ENCODE measurements around the gene C3AR1. TPM values are rescaled to one million over a fixed set of nuclear protein-coding genes. Genes with fewer than 3 reads are reported as not detected.

Gene C3AR1
- total RNA-seq, 1 experiment from 2014 or later = not detected

GRCh38 chr12:8038659-8039114, 27.5 kb downstream of the C3AR1 start:
- H3K4me3 Mint-ChIP-seq (ENCODE audit: unreplicated experiment) = peak overlapping the region; percentile 54
- H3K27me3 Mint-ChIP-seq (ENCODE audit: insufficient read depth, unreplicated experiment) = no peaks in the 10 kb centered on the region
- CTCF ChIA-PET = interaction anchor here (0.6 to 2.3 kb wide), 6 partner anchors 35 to 898 kb away, joined by 3 to 17 read pairs (median 4); partner anchors contain the start of gene CLEC4D
- H3K9me3 Mint-ChIP-seq (ENCODE audit: unreplicated experiment) = no peaks in the 10 kb centered on the region
- H3K27ac Mint-ChIP-seq (ENCODE audit: low read depth, unreplicated experiment) = no peak overlapping the region
- TF ChIP-seq CTCF (IDR thresholded peaks at IDR 0.05; ENCODE audit: unreplicated experiment) = no peak
- intact Hi-C loops (cut with micrococcal nuclease) = no loop called here
- BruUV-seq (replicated peaks) = no TSS peak
- peak; percentile 79 for DNase-seq (ENCODE audit: unreplicated experiment)
- peaks cover 38% of the 10 kb centered on the region for H3K36me3 Mint-ChIP-seq (ENCODE audit: insufficient read depth, unreplicated experiment)
- peaks cover 51% of the 10 kb centered on the region for H3K4me1 Mint-ChIP-seq (ENCODE audit: insufficient read depth, unreplicated experiment)
- POLR2A ChIA-PET = interaction anchor here (0.6 to 2.4 kb wide), 5 partner anchors 11 to 604 kb away, joined by 3 to 15 read pairs (median 5); no protein-coding TSS in a partner anchor

- CTCF ChIA-PET = interaction anchor here (0.6 to 2.3 kb wide), 8 partner anchors 8 to 897 kb away, joined by 3 to 17 read pairs (median 4); partner anchors contain the start of gene CLEC4D
- peaks cover 31% of the 10 kb centered on the region for H3K36me3 Mint-ChIP-seq (ENCODE audit: insufficient read depth, unreplicated experiment)
- DNase-seq (ENCODE audit: unreplicated experiment) = peak; percentile 28
- BruUV-seq (replicated peaks) = no TSS peak
- intact Hi-C loops (cut with micrococcal nuclease) = no loop called here
- peak overlapping the region; percentile 61 for H3K27ac Mint-ChIP-seq (ENCODE audit: low read depth, unreplicated experiment)
- no peak for TF ChIP-seq CTCF (IDR thresholded peaks at IDR 0.05; ENCODE audit: unreplicated experiment)
- peaks cover 54% of the 10 kb centered on the region for H3K4me1 Mint-ChIP-seq (ENCODE audit: insufficient read depth, unreplicated experiment)
- H3K4me3 Mint-ChIP-seq (ENCODE audit: unreplicated experiment) = peak overlapping the region; percentile 54
- H3K9me3 Mint-ChIP-seq (ENCODE audit: unreplicated experiment) = no peaks in the 10 kb centered on the region
- POLR2A ChIA-PET = interaction anchor here (0.7 to 2.4 kb wide), 4 partner anchors 11 to 42 kb away, joined by 3 to 15 read pairs (median 7); no protein-coding TSS in a partner anchor
- no peaks in the 10 kb centered on the region for H3K27me3 Mint-ChIP-seq (ENCODE audit: insufficient read depth, unreplicated experiment)
These were observed 28.2 kb downstream of the C3AR1 start for GRCh38 chr12:8037947-8038346.

- no peak for TF ChIP-seq CTCF (IDR thresholded peaks at IDR 0.05; ENCODE audit: unreplicated experiment)
- CTCF ChIA-PET = interaction anchor here (0.6 to 2.3 kb wide), 5 partner anchors 9 to 67 kb away, joined by 3 to 17 read pairs (median 7); no protein-coding TSS in a partner anchor
- no peak overlapping the region for H3K27ac Mint-ChIP-seq (ENCODE audit: low read depth, unreplicated experiment)
These were observed 29.0 kb downstream of the C3AR1 start for GRCh38 chr12:8037046-8037663.

GRCh38 chr12:8036346-8036745, 29.8 kb downstream of the C3AR1 start:
- no peak overlapping the region for H3K27ac Mint-ChIP-seq (ENCODE audit: low read depth, unreplicated experiment)
- DNase-seq (ENCODE audit: unreplicated experiment) = no peak
- POLR2A ChIA-PET = interaction anchor here (0.7 to 1.1 kb wide), 3 partner anchors 42 to 71 kb away, joined by 3 read pairs; no protein-coding TSS in a partner anchor
- TF ChIP-seq CTCF (IDR thresholded peaks at IDR 0.05; ENCODE audit: unreplicated experiment) = no peak
- no peaks in the 10 kb centered on the region for H3K9me3 Mint-ChIP-seq (ENCODE audit: unreplicated experiment)
- no peaks in the 10 kb centered on the region for H3K27me3 Mint-ChIP-seq (ENCODE audit: insufficient read depth, unreplicated experiment)
- BruUV-seq (replicated peaks) = no TSS peak
- H3K36me3 Mint-ChIP-seq (ENCODE audit: insufficient read depth, unreplicated experiment) = peaks cover 16% of the 10 kb centered on the region
- intact Hi-C loops (cut with micrococcal nuclease) = no loop called here
- H3K4me3 Mint-ChIP-seq (ENCODE audit: unreplicated experiment) = no peak overlapping the region
- peaks cover 54% of the 10 kb centered on the region for H3K4me1 Mint-ChIP-seq (ENCODE audit: insufficient read depth, unreplicated experiment)
- CTCF ChIA-PET = interaction anchor here (0.7 to 1.8 kb wide), 2 partner anchors 10 to 13 kb away, joined by 7 to 9 read pairs; no protein-coding TSS in a partner anchor

More at GRCh38 chr12:8037046-8037663, 29.0 kb downstream of the C3AR1 start:
- Mint-ChIP-seq H3K9me3 (ENCODE audit: unreplicated experiment) (no peaks in the 10 kb centered on the region), H3K4me1 (ENCODE audit: insufficient read depth, unreplicated experiment) (peaks cover 54% of the 10 kb centered on the region), H3K4me3 (ENCODE audit: unreplicated experiment) (no peak overlapping the region), H3K36me3 (ENCODE audit: insufficient read depth, unreplicated experiment) (peaks cover 23% of the 10 kb centered on the region), H3K27me3 (ENCODE audit: insufficient read depth, unreplicated experiment) (no peaks in the 10 kb centered on the region)
- intact Hi-C loops (cut with micrococcal nuclease) = no loop called here
- BruUV-seq (replicated peaks) = no TSS peak
- POLR2A ChIA-PET = interaction anchor here (1.1 to 2.4 kb wide), 4 partner anchors 10 to 46 kb away, joined by 3 to 15 read pairs (median 7); no protein-coding TSS in a partner anchor
- DNase-seq (ENCODE audit: unreplicated experiment) = no peak
